Left renal pelvis (tissue), 4 donors: Measurements from ENCODE around the gene PPARD. TPM values are rescaled to one million over a fixed set of nuclear protein-coding genes. Genes with fewer than 3 reads are reported as not detected.

Source experiments
- DNase-seq, 4 donors: peaks; one replicate each; pipeline ENCODE4 v3.0.0-alpha.2; 2013; ENCODE audit warnings: low read depth in 4 of 4, low spot score in 3 of 4
- polyA plus RNA-seq, 4 donors: library from polyadenylated mRNA; unstranded; fragments of 120-200 nt; gene quantifications; one replicate each; pipeline ENCODE4 v1.2.1, GENCODE V29; 2013; ENCODE audit not compliant: insufficient read length in 4 of 4

Gene PPARD
- polyA plus RNA-seq, 4 donors: 21.0 to 26.4 (median 23.3) TPM

GRCh38 chr6:35461270-35461669 lies 118.9 kb downstream of the PPARD start:
- DNase-seq: no peak

GRCh38 chr6:35463292-35463691 lies 120.9 kb downstream of the PPARD start:
- DNase-seq: no peak

- no peak for DNase-seq
These were observed 123.3 kb downstream of the PPARD start for GRCh38 chr6:35465646-35466045.

- peak; percentile 92 to 96 (median 94) for DNase-seq
These were observed 126.0 kb downstream of the PPARD start, which contains the start of gene RPL10A for GRCh38 chr6:35468181-35468979. Gene RPL10A, plus strand, starts transcription at chr6:35468401. Its CDS starts 34 bp downstream, at chr6:35468435.

- DNase-seq: no peak
These were observed 126.8 kb downstream of the PPARD start for GRCh38 chr6:35468980-35469750.

GRCh38 chr6:35469751-35470662 lies 127.6 kb downstream of the PPARD start:
- DNase-seq: no peak

- DNase-seq: no peak
These were observed 128.3 kb downstream of the PPARD start for GRCh38 chr6:35470663-35471120.

- no peak for DNase-seq
These were observed 129.5 kb downstream of the PPARD start for GRCh38 chr6:35471836-35472345.

GRCh38 chr6:35473075-35473849 lies 130.9 kb downstream of the PPARD start:
- DNase-seq: no peak

- no peak for DNase-seq
These were observed 131.4 kb downstream of the PPARD start for GRCh38 chr6:35473850-35474130.

GRCh38 chr6:35474131-35474941 lies 132.0 kb downstream of the PPARD start:
- DNase-seq: no peak

- DNase-seq: no peak
These were observed 132.7 kb downstream of the PPARD start for GRCh38 chr6:35474942-35475570.

- DNase-seq: no peak
These were observed 133.2 kb downstream of the PPARD start for GRCh38 chr6:35475573-35475972.

GRCh38 chr6:35476004-35476403 lies 133.6 kb downstream of the PPARD start:
- no peak for DNase-seq

- DNase-seq: no peak
These were observed 134.7 kb downstream of the PPARD start for GRCh38 chr6:35477028-35477427.
